Mucosa of descending colon (tissue), 3 donors: Measurements from ENCODE around the gene CACNA1C. TPM values are rescaled to one million over a fixed set of nuclear protein-coding genes. Genes with fewer than 3 reads are reported as not detected.

Experiments
- ATAC-seq: fragments of 200-7000 bp; cut with Tn5 transposase; one replicate; pipeline ENCODE4 v1.9.1; 2020; ENCODE audit warnings: mild to moderate bottlenecking, moderate library complexity
- DNase-seq, 3 donors: peaks; one replicate each; pipeline ENCODE4 v3.0.0-alpha.2; 2020
- H3K36me3 ChIP-seq: fragments of 200-600 bp; one replicate; pipeline ENCODE4 v1.8.0; 2021; ENCODE audit warnings: low read depth, mild to moderate bottlenecking
- H3K4me1 ChIP-seq: fragments of 200-600 bp; one replicate; pipeline ENCODE4 v1.8.0; 2021; ENCODE audit warnings: low read depth, mild to moderate bottlenecking
- H3K4me3 ChIP-seq: fragments of 200-600 bp; one replicate; pipeline ENCODE4 v1.8.0; 2021; ENCODE audit warnings: mild to moderate bottlenecking
- H3K9me3 ChIP-seq: fragments of 200-600 bp; one replicate; pipeline ENCODE4 v1.8.0; 2021; ENCODE audit warnings: mild to moderate bottlenecking
- CTCF ChIP-seq: fragments of 200-600 bp; IDR thresholded peaks from one replicate; pipeline ENCODE4 v1.8.0; 2022; ENCODE audit warnings: antibody characterized with exemption, mild to moderate bottlenecking
- intact Hi-C, 2 donors: fragments of 100-400 bp; cut with DNase I in 1 of 2; cut with micrococcal nuclease in 1 of 2; formaldehyde crosslinking; loops; one replicate each; pipeline versions ENCODE4 v1.11.0 to v1.11.1; 2022; cut with DNase I, micrococcal nuclease
- total RNA-seq, 3 donors: library from RNA; stranded (reverse); fragmentation: NEBNext Ultra II Directional in 2 of 3; extraction: Animal tissue kit (Norgen Biotek cat#: 25700) in 2 of 3; gene quantifications; one replicate each; pipeline versions ENCODE4 v1.2.1 to v1.2.4, GENCODE V29; 2021 to 2023
- donor health status: DM: no; HTN: no; CAD: no; lungs with moderate emphysema.
- donor health status: DM: no; HTN: no; CAD: no.
- donor health status: DM: no; HTN: yes; CAD: no.

CACNA1C gene
- total RNA-seq, 3 donors from 2014 or later: 5.5 to 89.4 (median 9.2) TPM

- TF ChIP-seq CTCF: no peak
- ATAC-seq (no peak), DNase-seq (no peak)
- Histone ChIP-seq H3K4me1 (peaks cover 12% of the 10 kb centered on the region), H3K9me3 (no peaks in the 10 kb centered on the region), H3K4me3 (no peak overlapping the region), H3K36me3 (no peaks in the 10 kb centered on the region)
- intact Hi-C loops: loop anchor here in 1 of 2 donors (10.0 kb wide), 1 partner anchor 206 kb away; no protein-coding TSS in a partner anchor
Measured at GRCh38 chr12:2270846-2271245, 218.1 kb downstream of the CACNA1C start.

GRCh38 chr12:2271961-2272360, 219.2 kb downstream of the CACNA1C start:
- Histone ChIP-seq H3K36me3 (no peaks in the 10 kb centered on the region), H3K4me3 (no peak overlapping the region), H3K4me1 (peaks cover 8% of the 10 kb centered on the region), H3K9me3 (no peaks in the 10 kb centered on the region)
- intact Hi-C loops: loop anchor here in 1 of 2 donors (10.0 kb wide), 1 partner anchor 207 kb away; no protein-coding TSS in a partner anchor
- DNase-seq (no peak), ATAC-seq (no peak)
- TF ChIP-seq CTCF: no peak

GRCh38 chr12:2273288-2273687, 220.5 kb downstream of the CACNA1C start:
- Histone ChIP-seq H3K36me3 (no peaks in the 10 kb centered on the region), H3K9me3 (no peaks in the 10 kb centered on the region), H3K4me3 (no peak overlapping the region), H3K4me1 (no peaks in the 10 kb centered on the region)
- TF ChIP-seq CTCF: no peak
- DNase-seq (no peak), ATAC-seq (no peak)
- intact Hi-C loops: loop anchor here in 1 of 2 donors (10.0 kb wide), 1 partner anchor 208 kb away; no protein-coding TSS in a partner anchor

- H3K36me3 ChIP-seq: no peaks in the 10 kb centered on the region
- TF ChIP-seq CTCF: no peak
- DNase-seq (no peak), ATAC-seq (no peak)
- H3K4me1 ChIP-seq: no peaks in the 10 kb centered on the region
- intact Hi-C loops: loop anchor here in 1 of 2 donors (10.0 kb wide), 1 partner anchor 209 kb away; no protein-coding TSS in a partner anchor
- no peaks in the 10 kb centered on the region for H3K9me3 ChIP-seq
- no peak overlapping the region for H3K4me3 ChIP-seq
Measured at GRCh38 chr12:2273751-2274150, 221.0 kb downstream of the CACNA1C start.

GRCh38 chr12:2274733-2275132, 221.9 kb downstream of the CACNA1C start:
- no peak for ATAC-seq
- Histone ChIP-seq H3K4me1 (no peaks in the 10 kb centered on the region), H3K4me3 (no peak overlapping the region), H3K9me3 (no peaks in the 10 kb centered on the region), H3K36me3 (no peaks in the 10 kb centered on the region)
- no peak for TF ChIP-seq CTCF
- intact Hi-C loops: loop anchor here in 1 of 2 donors (10.0 kb wide), 1 partner anchor 210 kb away; no protein-coding TSS in a partner anchor
- no peak for DNase-seq
